ENCODE data around the gene ATP1A4. TPM values are rescaled to one million over a fixed set of nuclear protein-coding genes. Genes with fewer than 3 reads are reported as not detected.
A peak's percentile ranks its signal among the peaks of the same experiment; 100 is the strongest.

Gene ATP1A4
- total RNA-seq, 6 experiments from 2014 or later, result not detected

DNA sequence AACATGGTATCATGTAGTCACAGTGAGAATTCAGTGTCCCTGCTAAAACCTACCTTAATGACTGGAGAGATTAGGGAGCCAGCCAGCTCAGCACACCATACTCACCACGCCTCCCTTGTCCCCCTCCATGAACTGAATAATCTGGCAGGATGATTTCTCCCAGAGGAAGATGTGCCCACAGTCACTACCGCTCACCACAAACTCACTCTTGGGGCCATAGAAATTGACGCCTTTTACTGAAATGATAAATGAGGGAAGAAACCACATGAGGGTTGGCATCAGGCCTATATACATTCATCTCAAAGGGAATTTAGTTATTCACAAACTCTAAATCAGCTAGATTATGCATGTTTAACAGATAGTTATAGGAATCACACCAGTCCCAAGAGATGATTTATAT is 71.1 kb downstream of the ATP1A4 start:
- peaks cover 0 to 18% (median 5%) of the 10 kb centered on the region in 4 donors for H3K4me1 ChIP-seq
- ATAC-seq, result no peak
- 100% methylated on average over 3 of the region's 3 CpGs for WGBS (ENCODE audit: insufficient coverage, low coverage, low lambda C conversion rate, missing lambda C conversion rate)
- no peak overlapping the region for H3K27ac ChIP-seq
- no peak for DNase-seq
- TF ChIP-seq POLR2A (IDR thresholded peaks at IDR 0.05), result no peak
- TF ChIP-seq, protein P1, sequence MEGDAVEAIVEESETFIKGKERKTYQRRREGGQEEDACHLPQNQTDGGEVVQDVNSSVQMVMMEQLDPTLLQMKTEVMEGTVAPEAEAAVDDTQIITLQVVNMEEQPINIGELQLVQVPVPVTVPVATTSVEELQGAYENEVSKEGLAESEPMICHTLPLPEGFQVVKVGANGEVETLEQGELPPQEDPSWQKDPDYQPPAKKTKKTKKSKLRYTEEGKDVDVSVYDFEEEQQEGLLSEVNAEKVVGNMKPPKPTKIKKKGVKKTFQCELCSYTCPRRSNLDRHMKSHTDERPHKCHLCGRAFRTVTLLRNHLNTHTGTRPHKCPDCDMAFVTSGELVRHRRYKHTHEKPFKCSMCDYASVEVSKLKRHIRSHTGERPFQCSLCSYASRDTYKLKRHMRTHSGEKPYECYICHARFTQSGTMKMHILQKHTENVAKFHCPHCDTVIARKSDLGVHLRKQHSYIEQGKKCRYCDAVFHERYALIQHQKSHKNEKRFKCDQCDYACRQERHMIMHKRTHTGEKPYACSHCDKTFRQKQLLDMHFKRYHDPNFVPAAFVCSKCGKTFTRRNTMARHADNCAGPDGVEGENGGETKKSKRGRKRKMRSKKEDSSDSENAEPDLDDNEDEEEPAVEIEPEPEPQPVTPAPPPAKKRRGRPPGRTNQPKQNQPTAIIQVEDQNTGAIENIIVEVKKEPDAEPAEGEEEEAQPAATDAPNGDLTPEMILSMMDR (IDR thresholded peaks at IDR 0.05), result no peak
- intact Hi-C loops (cut with DNase I), result no loop called here
- H3K4me3 ChIP-seq, result no peak overlapping the region
- H3K9me3 ChIP-seq, result no peaks in the 10 kb centered on the region
- peaks cover 0 to 97% (median 49%) of the 10 kb centered on the region in 4 donors for H3K36me3 ChIP-seq
- H3K27me3 ChIP-seq, result no peaks in the 10 kb centered on the region

DNA sequence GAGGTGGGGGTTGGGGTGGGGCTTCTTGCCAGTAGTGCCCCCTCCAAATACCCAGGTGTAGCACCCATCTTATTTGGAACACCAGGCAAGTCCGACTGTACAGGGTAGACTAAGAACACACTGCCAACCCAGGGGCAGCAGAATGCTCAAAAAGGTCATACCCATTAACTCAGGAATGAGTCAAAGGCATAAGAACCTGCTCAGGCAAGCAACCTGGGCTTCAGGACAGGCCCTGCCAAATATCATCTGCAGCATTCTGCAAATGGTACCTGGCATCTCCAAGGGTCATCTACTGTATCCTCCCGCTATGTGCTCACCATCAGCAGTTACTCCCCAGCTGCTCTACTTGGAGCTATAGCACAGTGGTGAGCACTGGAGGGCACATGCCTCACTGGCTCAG is 73.2 kb downstream of the ATP1A4 start:
- H3K27ac ChIP-seq, result no peak overlapping the region
- peak in 1 of 4 donors; percentile 40 for ATAC-seq
- TF ChIP-seq, protein P1 (IDR thresholded peaks at IDR 0.05), result no peak
- TF ChIP-seq POLR2A (IDR thresholded peaks at IDR 0.05), result no peak
- no peak for DNase-seq
- no peaks in the 10 kb centered on the region for H3K9me3 ChIP-seq
- intact Hi-C loops (cut with DNase I), result no loop called here
- no peaks in the 10 kb centered on the region for H3K27me3 ChIP-seq
- 72% methylated on average over 2 of the region's 2 CpGs for WGBS (ENCODE audit: insufficient coverage, low coverage, low lambda C conversion rate, missing lambda C conversion rate)
- peaks cover 0 to 11% (median 0%) of the 10 kb centered on the region in 4 donors for H3K4me1 ChIP-seq
- H3K36me3 ChIP-seq, result peaks cover 0 to 97% (median 53%) of the 10 kb centered on the region in 4 donors
- no peak overlapping the region for H3K4me3 ChIP-seq

DNA sequence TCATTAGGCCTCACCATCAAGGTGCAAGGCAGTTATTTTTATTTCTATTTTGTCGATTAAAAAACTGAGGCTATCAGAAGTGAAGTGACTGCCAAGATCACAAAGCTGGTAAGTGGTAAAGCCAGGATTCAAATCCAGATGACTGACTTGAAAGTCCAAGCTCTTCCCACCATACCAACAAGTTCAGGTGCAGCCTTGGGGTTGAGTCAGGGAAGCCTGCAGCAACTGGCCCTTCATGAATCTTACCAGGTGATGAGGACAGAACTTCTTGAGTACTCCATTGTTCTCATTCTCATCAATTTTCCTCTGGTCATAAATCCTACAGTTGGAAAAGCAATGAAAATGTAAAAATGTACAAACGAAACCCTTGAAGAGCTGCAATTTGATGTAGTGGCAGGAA is 73.9 kb downstream of the ATP1A4 start:
- 83% methylated on average over 2 of the region's 2 CpGs for WGBS (ENCODE audit: insufficient coverage, low coverage, low lambda C conversion rate, missing lambda C conversion rate)

DNA sequence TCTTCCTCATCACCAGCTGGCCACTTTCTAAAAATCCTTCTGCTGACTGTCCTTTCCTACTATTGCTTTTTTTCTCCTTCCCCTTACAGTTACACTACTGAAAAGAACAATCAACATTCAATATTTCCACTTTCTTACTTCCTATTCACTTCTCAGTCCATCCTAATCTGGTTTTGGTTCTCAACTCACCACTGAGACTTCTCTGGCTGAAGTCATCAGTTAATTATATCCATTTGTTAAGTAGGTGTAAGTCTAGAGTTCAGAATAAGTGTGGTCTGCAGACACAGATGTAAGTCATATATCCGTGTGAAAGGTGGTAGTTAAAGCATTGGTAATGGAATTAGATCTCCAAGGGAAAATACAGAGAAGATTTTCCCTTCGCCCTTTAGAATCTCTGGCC is 75.2 kb downstream of the ATP1A4 start:
- Histone ChIP-seq H3K4me1 (no peaks in the 10 kb centered on the region), H3K4me3 (no peak overlapping the region), H3K27ac (no peak overlapping the region), H3K9me3 (no peaks in the 10 kb centered on the region), H3K27me3 (no peaks in the 10 kb centered on the region), H3K36me3 (peaks cover 0 to 100% (median 54%) of the 10 kb centered on the region in 4 donors)
- intact Hi-C loops (cut with DNase I), result no loop called here
- TF ChIP-seq, protein P1 (IDR thresholded peaks at IDR 0.05), result no peak
- TF ChIP-seq POLR2A (IDR thresholded peaks at IDR 0.05), result no peak
- ATAC-seq, result no peak
- WGBS (ENCODE audit: insufficient coverage, low coverage, low lambda C conversion rate, missing lambda C conversion rate), result 94% methylated on average over 2 of the region's 2 CpGs
- DNase-seq, result no peak

More for the DNA sequence above, 73.9 kb downstream of the ATP1A4 start:
- Histone ChIP-seq H3K36me3 (peaks cover 0 to 100% (median 55%) of the 10 kb centered on the region in 4 donors), H3K27me3 (no peaks in the 10 kb centered on the region), H3K4me3 (no peak overlapping the region), H3K27ac (no peak overlapping the region), H3K9me3 (no peaks in the 10 kb centered on the region), H3K4me1 (peaks cover 0 to 11% (median 0%) of the 10 kb centered on the region in 4 donors)
- DNase-seq (no peak), ATAC-seq (no peak)
- intact Hi-C loops (cut with DNase I), result no loop called here
- TF ChIP-seq POLR2A (IDR thresholded peaks at IDR 0.05), result no peak
- TF ChIP-seq, protein P1 (IDR thresholded peaks at IDR 0.05), result no peak

DNA sequence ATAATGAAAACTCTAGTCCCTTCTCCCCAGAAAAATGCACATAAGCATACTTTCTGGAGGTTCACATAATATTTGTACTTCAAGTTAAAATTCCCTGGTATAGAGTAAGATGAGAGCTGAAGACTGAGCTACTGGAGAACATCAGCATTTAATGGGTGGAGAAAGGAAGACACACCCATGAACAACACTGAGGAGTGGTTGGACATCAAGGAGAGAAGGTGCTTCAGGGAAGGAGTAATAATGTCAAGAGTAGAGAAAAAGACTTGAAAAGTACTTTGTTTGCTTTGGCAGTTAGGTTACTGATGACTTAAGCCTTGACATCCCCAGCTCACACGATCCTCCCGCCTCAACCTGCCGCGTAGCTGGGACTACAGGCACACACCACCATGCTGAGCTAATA is 75.6 kb downstream of the ATP1A4 start:
- no peaks in the 10 kb centered on the region for H3K27me3 ChIP-seq
- intact Hi-C loops (cut with DNase I), result no loop called here
- peaks cover 0 to 100% (median 54%) of the 10 kb centered on the region in 4 donors for H3K36me3 ChIP-seq
- H3K9me3 ChIP-seq, result no peaks in the 10 kb centered on the region
- no peak overlapping the region for H3K27ac ChIP-seq
- no peak for ATAC-seq
- H3K4me1 ChIP-seq, result no peaks in the 10 kb centered on the region
- no peak overlapping the region for H3K4me3 ChIP-seq
- TF ChIP-seq, protein P1 (IDR thresholded peaks at IDR 0.05), result no peak
- no peak for TF ChIP-seq POLR2A (IDR thresholded peaks at IDR 0.05)
- 79% methylated on average over 4 of the region's 4 CpGs for WGBS (ENCODE audit: insufficient coverage, low coverage, low lambda C conversion rate, missing lambda C conversion rate)
- DNase-seq, result no peak

All from right lobe of liver (tissue), 6 donors.